GM13976 (cell line): ENCODE data around the gene TBC1D1.

Experiments used
- DNase-seq: peaks from one replicate; pipeline ENCODE4 v3.0.0; 2012; ENCODE audit warnings: low spot score
- in situ Hi-C: fragments of 300-500 bp; cut with MboI; formaldehyde crosslinking; loops from one replicate; pipeline ENCODE4 v1.12.0; 2022; ENCODE audit warnings: low sequenced_read_pairs, mixed read lengths, inconsistent platforms; ENCODE audit not compliant: unreplicated experiment
- TF ChIP-seq, protein P1 (sequence below): IDR thresholded peaks from 2 replicates; pipeline ENCODE4 v1.5.1; 2012; ENCODE audit warnings: borderline replicate concordance, mild to moderate bottlenecking; ENCODE audit not compliant: insufficient read depth; ENCODE audit errors: extremely low read depth, missing control alignments, control extremely low read depth

The TBC1D1 gene

GRCh38 chr4:38166768-38167167 lies 275.9 kb downstream of the TBC1D1 start:
- no peak for DNase-seq
- TF ChIP-seq, protein P1, sequence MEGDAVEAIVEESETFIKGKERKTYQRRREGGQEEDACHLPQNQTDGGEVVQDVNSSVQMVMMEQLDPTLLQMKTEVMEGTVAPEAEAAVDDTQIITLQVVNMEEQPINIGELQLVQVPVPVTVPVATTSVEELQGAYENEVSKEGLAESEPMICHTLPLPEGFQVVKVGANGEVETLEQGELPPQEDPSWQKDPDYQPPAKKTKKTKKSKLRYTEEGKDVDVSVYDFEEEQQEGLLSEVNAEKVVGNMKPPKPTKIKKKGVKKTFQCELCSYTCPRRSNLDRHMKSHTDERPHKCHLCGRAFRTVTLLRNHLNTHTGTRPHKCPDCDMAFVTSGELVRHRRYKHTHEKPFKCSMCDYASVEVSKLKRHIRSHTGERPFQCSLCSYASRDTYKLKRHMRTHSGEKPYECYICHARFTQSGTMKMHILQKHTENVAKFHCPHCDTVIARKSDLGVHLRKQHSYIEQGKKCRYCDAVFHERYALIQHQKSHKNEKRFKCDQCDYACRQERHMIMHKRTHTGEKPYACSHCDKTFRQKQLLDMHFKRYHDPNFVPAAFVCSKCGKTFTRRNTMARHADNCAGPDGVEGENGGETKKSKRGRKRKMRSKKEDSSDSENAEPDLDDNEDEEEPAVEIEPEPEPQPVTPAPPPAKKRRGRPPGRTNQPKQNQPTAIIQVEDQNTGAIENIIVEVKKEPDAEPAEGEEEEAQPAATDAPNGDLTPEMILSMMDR, result no peak
- in situ Hi-C loops, result no loop called here

DNA sequence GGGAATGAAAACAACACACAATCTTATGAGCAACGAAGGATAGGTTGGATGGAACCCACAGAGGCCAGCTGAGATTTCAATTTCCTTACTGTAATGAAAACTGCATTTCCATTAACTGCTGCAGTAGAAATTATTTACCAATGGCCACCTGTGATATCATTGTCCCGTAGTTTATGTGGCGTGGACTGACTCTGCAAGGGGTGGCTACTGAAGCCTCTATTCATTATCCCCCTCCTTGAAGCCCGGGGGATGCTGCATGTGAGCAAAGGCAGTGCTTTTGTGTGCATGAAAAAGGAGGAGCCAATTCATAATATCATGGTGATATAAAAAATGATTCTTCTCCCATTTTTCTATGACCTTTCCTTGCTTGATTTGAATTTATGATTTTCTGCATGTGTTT lies 277.1 kb downstream of the TBC1D1 start:
- TF ChIP-seq, protein P1, result no peak
- in situ Hi-C loops, result no loop called here

DNA sequence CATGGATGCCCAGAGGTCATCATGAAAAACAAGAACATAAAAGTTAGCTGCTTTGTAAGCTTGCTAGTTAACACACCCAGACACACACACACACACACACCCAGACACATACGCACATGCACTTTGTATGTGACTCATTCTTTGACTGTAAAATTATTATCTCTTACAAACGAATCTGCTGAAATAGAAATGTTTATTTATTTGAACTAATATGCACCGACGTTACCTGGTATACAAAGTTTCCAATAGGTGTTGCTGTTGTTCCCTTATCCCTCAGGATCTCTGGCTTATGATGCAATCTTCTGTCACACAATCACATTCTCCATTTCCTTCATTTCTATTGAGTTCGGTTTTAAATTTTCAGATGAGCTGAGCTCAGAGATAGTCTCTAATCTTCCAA lies 278.6 kb downstream of the TBC1D1 start:
- no peak for DNase-seq
- TF ChIP-seq, protein P1, result no peak
- in situ Hi-C loops, result no loop called here

More for the DNA sequence above, 277.1 kb downstream of the TBC1D1 start:
- no peak for DNase-seq

- no peak for DNase-seq
- in situ Hi-C loops, result loop anchor here (10.0 kb wide), 1 partner anchor 106 kb away; no protein-coding TSS in a partner anchor
- TF ChIP-seq, protein P1, result no peak
These were observed 279.7 kb downstream of the TBC1D1 start for GRCh38 chr4:38170338-38171169.

DNA sequence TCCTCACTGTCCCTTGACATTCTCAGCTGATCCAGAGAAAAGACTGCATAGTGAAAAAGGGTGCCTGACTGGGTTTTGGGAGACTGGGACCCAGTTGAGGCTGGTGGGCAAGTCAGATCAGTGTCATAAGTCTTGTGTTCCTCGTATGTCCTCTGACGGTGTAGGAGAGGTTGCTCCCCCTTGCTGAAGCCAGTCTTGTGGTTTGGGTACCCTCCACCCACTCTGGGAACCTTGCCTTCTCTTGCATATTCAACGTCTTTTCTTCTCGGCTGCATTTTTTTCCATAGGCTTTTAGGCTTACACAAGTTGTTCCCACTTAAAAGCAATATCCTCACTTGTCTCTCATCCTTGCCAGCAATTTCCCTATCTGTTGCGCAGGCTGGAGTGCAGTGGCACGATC lies 281.2 kb downstream of the TBC1D1 start:
- in situ Hi-C loops, result loop anchor here (10.0 kb wide), 1 partner anchor 107 kb away; no protein-coding TSS in a partner anchor
- DNase-seq, result no peak
- TF ChIP-seq, protein P1, result no peak

DNA sequence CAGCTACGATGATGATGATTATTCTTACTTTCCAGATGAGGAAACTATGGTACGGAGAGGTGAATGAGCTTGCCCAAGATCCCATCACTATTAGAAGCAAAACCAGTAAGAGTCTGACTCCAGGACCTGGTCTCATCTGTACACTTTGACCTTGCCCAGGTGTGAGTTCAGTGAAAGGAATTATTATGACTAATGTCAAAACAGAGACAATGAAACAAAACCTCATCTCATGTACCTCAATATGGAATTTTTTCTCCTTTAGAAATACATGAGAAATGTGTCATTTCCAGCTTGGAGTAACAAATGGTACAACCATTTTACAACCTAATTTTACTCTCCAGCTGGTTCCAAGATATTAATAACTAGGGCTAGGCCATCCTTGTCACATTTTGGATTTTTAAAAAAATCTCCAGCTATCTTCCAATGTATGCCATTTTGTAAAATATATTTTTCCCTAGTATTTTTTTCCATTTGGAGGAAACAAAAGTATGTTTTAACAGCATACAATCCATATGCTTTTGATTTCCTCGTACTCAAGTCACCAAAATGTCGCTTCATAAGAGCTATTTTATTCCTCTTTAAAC lies 283.1 kb downstream of the TBC1D1 start:
- DNase-seq, result no peak
- TF ChIP-seq, protein P1, result no peak
- in situ Hi-C loops, result loop anchor here (10.0 kb wide), 1 partner anchor 109 kb away; no protein-coding TSS in a partner anchor
